Astrocyte (in vitro differentiated cells and primary cell): ENCODE measurements around the gene NEU2.

ENCODE experiments used
- CTCF ChIP-seq: IDR thresholded peaks from 2 replicates; pipeline ENCODE4 v1.5.1; 2011; ENCODE audit warnings: low read depth, mild to moderate bottlenecking, inconsistent platforms, low read length, moderate library complexity; ENCODE audit not compliant: insufficient read depth
- EZH2 ChIP-seq: IDR thresholded peaks from 2 replicates; pipeline ENCODE4 v1.6.1; 2012; ENCODE audit warnings: mild to moderate bottlenecking, low read length, inconsistent platforms; ENCODE audit not compliant: insufficient read depth

GRCh38 chr2:233003658-233004555 is 28.6 kb upstream of the NEU2 start:
- TF ChIP-seq CTCF (no peak), EZH2 (no peak)
